ENCODE measurements around the gene ACKR1.

Gene ACKR1

GRCh38 chr1:159187647-159188374 lies 16.9 kb upstream of the ACKR1 start:
- DNase-seq: peak in 1 of 2 experiments; percentile 40

GRCh38 chr1:159188375-159188788 lies 16.3 kb upstream of the ACKR1 start:
- DNase-seq: peak; percentile 72 to 92

- DNase-seq: no peak
These were observed 14.2 kb upstream of the ACKR1 start for GRCh38 chr1:159190441-159190840.

GRCh38 chr1:159196543-159196942 lies 8.1 kb upstream of the ACKR1 start:
- no peak for DNase-seq

- peak; percentile 80 to 88 for DNase-seq
These were observed 6.8 kb upstream of the ACKR1 start for GRCh38 chr1:159197561-159198557.

- DNase-seq: no peak
These were observed 4.8 kb upstream of the ACKR1 start for GRCh38 chr1:159199901-159200300.

- DNase-seq: no peak
These were observed 3.9 kb upstream of the ACKR1 start for GRCh38 chr1:159200769-159201168.

GRCh38 chr1:159201642-159202041 lies 3.0 kb upstream of the ACKR1 start:
- DNase-seq: no peak

- DNase-seq: no peak
These were observed 1.1 kb upstream of the ACKR1 start for GRCh38 chr1:159203610-159204009.

- DNase-seq: no peak
These were observed 550 bp downstream of the ACKR1 start for GRCh38 chr1:159205225-159205624.

GRCh38 chr1:159206110-159206509 lies 1.4 kb downstream of the ACKR1 start:
- no peak for DNase-seq

- DNase-seq: no peak
These were observed 2.4 kb downstream of the ACKR1 start for GRCh38 chr1:159207080-159207479.

GRCh38 chr1:159207774-159208173 lies 3.1 kb downstream of the ACKR1 start:
- no peak for DNase-seq

- DNase-seq: no peak
These were observed 3.6 kb downstream of the ACKR1 start for GRCh38 chr1:159208175-159208825.

GRCh38 chr1:159209061-159209460 lies 4.4 kb downstream of the ACKR1 start:
- no peak for DNase-seq

GRCh38 chr1:159211331-159212136 lies 6.9 kb downstream of the ACKR1 start:
- peak; percentile 44 to 70 for DNase-seq

- no peak for DNase-seq
These were observed 7.9 kb downstream of the ACKR1 start for GRCh38 chr1:159212596-159212995.

- DNase-seq: peak; percentile 12 to 71
These were observed 9.6 kb downstream of the ACKR1 start for GRCh38 chr1:159214149-159214760.

GRCh38 chr1:159218649-159219636 lies 14.3 kb downstream of the ACKR1 start:
- DNase-seq: no peak

GRCh38 chr1:159222075-159222865 lies 17.6 kb downstream of the ACKR1 start:
- no peak for DNase-seq
